Endothelial cell of umbilical vein (primary cell): Measurements from ENCODE around the gene SPG11. TPM values are rescaled to one million over a fixed set of nuclear protein-coding genes. Genes with fewer than 3 reads are reported as not detected.

Source experiments
- BruUV-seq: library from RNA; stranded (reverse); fragments of 400-500 nt; replicated peaks from 2 replicates; lab custom pipeline; 2021; lab: Mats Ljungman, UMichigan
- CTCF ChIA-PET: fragments of 300-600, 350-600 bp; sonication (Branson Sonifier 250); formaldehyde crosslinking; loops from one replicate; lab custom pipeline; 2021; ENCODE audit warnings: antibody characterized with exemption, inconsistent platforms; lab: Charles Lee
- POLR2A ChIA-PET: fragments of 300-600, 350-600 bp; sonication (Branson Sonifier 250); formaldehyde crosslinking; loops from one replicate; lab custom pipeline; 2021; ENCODE audit warnings: antibody characterized with exemption, inconsistent platforms; lab: Charles Lee
- DNase-seq: peaks from one replicate; pipeline ENCODE4 v3.0.0-alpha.2; 2011; ENCODE audit warnings: low read depth, low spot score
- FAIRE-seq: peaks from 2 replicates; lab custom pipeline; 2011; peaks lifted over from hg19 to GRCh38; lab: Jason Lieb, UNC
- H2AFZ ChIP-seq: 2 replicates; pipeline ENCODE4 v1.6.0; 2012; ENCODE audit warnings: low read depth, low read length, control low read depth, inconsistent platforms
- H3K27ac ChIP-seq: 2 replicates; pipeline ENCODE4 v1.5.1; 2011; ENCODE audit warnings: low read depth, mild to moderate bottlenecking, control low read depth, low read length, moderate library complexity; ENCODE audit not compliant: insufficient read depth
- H3K27me3 ChIP-seq, 2 experiments: 2 replicates each; pipeline versions ENCODE4 v1.6.0 to v1.6.1; 2011; ENCODE audit warnings: low read length in 2 of 2, mixed read lengths in 1 of 2; ENCODE audit not compliant: control insufficient read depth in 2 of 2, insufficient read depth in 2 of 2
- H3K36me3 ChIP-seq, 2 experiments: 2 replicates in 1 of 2; 3 replicates in 1 of 2; pipeline ENCODE4 v1.5.1; 2011; ENCODE audit warnings: low read length in 2 of 2, mild to moderate bottlenecking in 1 of 2, moderate library complexity in 1 of 2; ENCODE audit not compliant: control insufficient read depth in 2 of 2, insufficient read depth in 2 of 2; ENCODE audit errors: extremely low read depth in 1 of 2
- H3K4me1 ChIP-seq: 3 replicates; pipeline ENCODE4 v1.5.1; 2011; ENCODE audit warnings: mild to moderate bottlenecking, low read length; ENCODE audit not compliant: control insufficient read depth, insufficient read depth; ENCODE audit errors: extremely low read depth
- H3K4me2 ChIP-seq: 2 replicates; pipeline ENCODE4 v1.6.1; 2011; ENCODE audit warnings: low read length, control low read depth, mixed read lengths; ENCODE audit not compliant: insufficient read depth
- H3K4me3 ChIP-seq, 3 experiments: fragments of 200-600 bp in 1 of 3; sonication (generic), shearing (Covaris generic) in 1 of 3; replicated peaks in 1 of 3; 2 replicates each; pipeline ENCODE4 v1.5.1; 2011 to 2016; ENCODE audit warnings: control low read depth in 3 of 3, low read length in 3 of 3, mild to moderate bottlenecking in 2 of 3, inconsistent platforms in 1 of 3, low read depth in 1 of 3, moderate library complexity in 1 of 3; ENCODE audit not compliant: insufficient read depth in 1 of 3
- H3K79me2 ChIP-seq: 2 replicates; pipeline ENCODE4 v1.6.0; 2012; ENCODE audit warnings: low read length, inconsistent platforms; ENCODE audit not compliant: control insufficient read depth, insufficient read depth
- H3K9ac ChIP-seq: replicated peaks from 2 replicates; pipeline ENCODE3; 2011; ENCODE audit warnings: low read length, control low read depth; ENCODE audit not compliant: insufficient read depth; ENCODE audit errors: extremely low read depth
- H3K9me1 ChIP-seq: replicated peaks from 3 replicates; pipeline ENCODE4 v1.6.0; 2011; ENCODE audit warnings: mild to moderate bottlenecking, low read length; ENCODE audit not compliant: control insufficient read depth, insufficient read depth; ENCODE audit errors: extremely low read depth
- H3K9me3 ChIP-seq: replicated peaks from 2 replicates; pipeline ENCODE4 v1.5.1; 2012; ENCODE audit warnings: low read length, inconsistent platforms; ENCODE audit not compliant: control insufficient read depth, insufficient read depth
- H4K20me1 ChIP-seq: replicated peaks from 2 replicates; pipeline ENCODE3; 2011; ENCODE audit warnings: mild to moderate bottlenecking, low read length; ENCODE audit not compliant: control insufficient read depth, insufficient read depth; ENCODE audit errors: extremely low read depth
- EZH2 ChIP-seq: IDR thresholded peaks from 2 replicates; pipeline ENCODE4 v1.6.1; 2012; ENCODE audit warnings: borderline replicate concordance, low read depth, mild to moderate bottlenecking, moderate library complexity, low read length, inconsistent platforms; ENCODE audit not compliant: severe bottlenecking
- FOS ChIP-seq: IDR thresholded peaks from 2 replicates; pipeline ENCODE4 v1.6.1; 2011; ENCODE audit warnings: mild to moderate bottlenecking, low read length, moderate library complexity, borderline replicate concordance; ENCODE audit not compliant: insufficient read depth
- GATA2 ChIP-seq: IDR thresholded peaks from 2 replicates; pipeline ENCODE4 v1.7.0; 2011; ENCODE audit warnings: low read depth, mild to moderate bottlenecking, moderate library complexity, mixed read lengths, low read length; ENCODE audit not compliant: insufficient read length, insufficient read depth
- JUN ChIP-seq: IDR thresholded peaks from 2 replicates; pipeline ENCODE4 v1.6.1; 2011; ENCODE audit warnings: borderline replicate concordance, low read depth; ENCODE audit not compliant: insufficient read length, insufficient read depth
- MYC ChIP-seq: IDR thresholded peaks from one replicate; pipeline ENCODE4 v1.6.1; 2011; ENCODE audit warnings: mild to moderate bottlenecking, low read depth, low read length
- POLR2A ChIP-seq: IDR thresholded peaks from 2 replicates; pipeline ENCODE4 v1.6.1; 2012; ENCODE audit warnings: low read depth, mild to moderate bottlenecking, control low read depth, low read length
- POLR2AphosphoS5 ChIP-seq: IDR thresholded peaks from 2 replicates; pipeline ENCODE4 v1.6.1; 2012; ENCODE audit warnings: low read depth, mild to moderate bottlenecking, control low read depth, low read length, moderate library complexity; ENCODE audit not compliant: insufficient read depth
- dilution Hi-C: fragments of 300-500 bp; cut with MboI; formaldehyde crosslinking; loops from one replicate; pipeline ENCODE4 v1.15.0; 2019; ENCODE audit warnings: low sequenced_read_pairs; ENCODE audit not compliant: extremely low pct_ligation_motif_present
- intact Hi-C: fragments of 100-400 bp; cut with micrococcal nuclease; formaldehyde crosslinking; loops from one replicate; pipeline ENCODE4 v1.10.0; 2022
- polyA plus RNA-seq, 4 experiments: library from polyadenylated mRNA; depleted of rRNA in 3 of 4; stranded (reverse) in 3 of 4; unstranded in 1 of 4; fragments of >200 nt; gene quantifications; 2 replicates each; pipeline versions ENCODE4 v1.2.1 to v1.2.3, GENCODE V29; 2011 to 2012; ENCODE audit warnings: missing spikeins in 1 of 4
- total RNA-seq: library from RNA; stranded (reverse); gene quantifications from 2 replicates; pipeline ENCODE4 v1.2.3, GENCODE V29; 2021
- TF ChIP-seq, protein P1 (sequence below), 2 donors: IDR thresholded peaks; 1 replicate in 1 of 2; 2 replicates in 1 of 2; pipeline ENCODE4 v1.5.1; 2011; ENCODE audit warnings: low read length in 2 of 2, mild to moderate bottlenecking in 2 of 2, moderate library complexity in 2 of 2, control low read depth in 1 of 2, inconsistent platforms in 1 of 2, low read depth in 1 of 2; ENCODE audit not compliant: insufficient read depth in 1 of 2; ENCODE audit errors: extremely low read depth in 1 of 2
- TF ChIP-seq, protein P2 (sequence below): IDR thresholded peaks from 2 replicates; pipeline ENCODE4 v1.6.1; 2011; ENCODE audit not compliant: insufficient read depth, insufficient read length

Gene SPG11
- total and polyA plus RNA-seq, 2 donors (not counting 3 experiments of a cell fraction or from before 2014, with no cell fraction given): 30.7 to 53.5 TPM

DNA sequence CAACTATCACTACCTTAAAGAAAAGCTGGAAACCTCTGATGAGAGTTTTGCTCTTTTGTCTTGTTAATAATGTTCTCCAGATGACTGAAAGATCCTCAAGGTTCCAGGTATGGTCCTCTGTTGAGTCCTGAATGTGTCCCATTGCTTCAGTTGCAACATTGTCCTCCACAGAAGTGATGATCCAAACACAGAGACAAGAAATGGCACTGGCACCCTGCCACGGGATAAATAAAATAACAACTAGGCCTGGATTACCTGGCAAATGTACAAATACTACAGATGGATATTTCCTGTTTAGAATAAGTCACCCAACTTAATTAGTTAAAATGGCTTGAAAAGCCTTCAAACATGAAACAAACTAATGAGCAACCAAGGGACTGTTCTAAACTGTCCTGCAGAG, 68.2 kb downstream of the SPG11 start:
- POLR2A ChIA-PET: no interaction called here
- dilution Hi-C loops (loop anchor here (25.0 kb wide), 1 partner anchor 142 kb away; the partner anchor contains the start of gene TRIM69), intact Hi-C loops (no loop called here)
- Histone ChIP-seq H3K9me3 (no peaks in the 10 kb centered on the region), H3K79me2 (no peaks in the 10 kb centered on the region), H4K20me1 (no peaks in the 10 kb centered on the region), H3K36me3 (peaks cover 3 to 9% of the 10 kb centered on the region in 2 experiments), H3K4me2 (no peak overlapping the region), H2AFZ (no peak overlapping the region), H3K4me3 (no peak overlapping the region), H3K27me3 (no peaks in the 10 kb centered on the region), H3K9ac (no peak overlapping the region), H3K4me1 (peaks cover 23% of the 10 kb centered on the region), H3K9me1 (no peaks in the 10 kb centered on the region), H3K27ac (no peak overlapping the region)
- CTCF ChIA-PET: interaction anchor here (2.2 kb wide), 1 partner anchor 142 kb away, joined by 5 read pairs; no protein-coding TSS in a partner anchor
- DNase-seq: peak; percentile 18
- no peak for FAIRE-seq
- TF ChIP-seq POLR2AphosphoS5 (no peak), JUN (no peak), POLR2A (no peak), MYC (no peak), GATA2 (no peak), FOS (no peak), EZH2 (no peak)
- TF ChIP-seq, protein P1, sequence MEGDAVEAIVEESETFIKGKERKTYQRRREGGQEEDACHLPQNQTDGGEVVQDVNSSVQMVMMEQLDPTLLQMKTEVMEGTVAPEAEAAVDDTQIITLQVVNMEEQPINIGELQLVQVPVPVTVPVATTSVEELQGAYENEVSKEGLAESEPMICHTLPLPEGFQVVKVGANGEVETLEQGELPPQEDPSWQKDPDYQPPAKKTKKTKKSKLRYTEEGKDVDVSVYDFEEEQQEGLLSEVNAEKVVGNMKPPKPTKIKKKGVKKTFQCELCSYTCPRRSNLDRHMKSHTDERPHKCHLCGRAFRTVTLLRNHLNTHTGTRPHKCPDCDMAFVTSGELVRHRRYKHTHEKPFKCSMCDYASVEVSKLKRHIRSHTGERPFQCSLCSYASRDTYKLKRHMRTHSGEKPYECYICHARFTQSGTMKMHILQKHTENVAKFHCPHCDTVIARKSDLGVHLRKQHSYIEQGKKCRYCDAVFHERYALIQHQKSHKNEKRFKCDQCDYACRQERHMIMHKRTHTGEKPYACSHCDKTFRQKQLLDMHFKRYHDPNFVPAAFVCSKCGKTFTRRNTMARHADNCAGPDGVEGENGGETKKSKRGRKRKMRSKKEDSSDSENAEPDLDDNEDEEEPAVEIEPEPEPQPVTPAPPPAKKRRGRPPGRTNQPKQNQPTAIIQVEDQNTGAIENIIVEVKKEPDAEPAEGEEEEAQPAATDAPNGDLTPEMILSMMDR (IDR thresholded peaks at IDR 0.05; ENCODE audit: extremely low read depth in 1 of 2, insufficient read depth in 1 of 2, low read depth in 1 of 2, low read length in 2 of 2): no peak
- TF ChIP-seq, protein P2, sequence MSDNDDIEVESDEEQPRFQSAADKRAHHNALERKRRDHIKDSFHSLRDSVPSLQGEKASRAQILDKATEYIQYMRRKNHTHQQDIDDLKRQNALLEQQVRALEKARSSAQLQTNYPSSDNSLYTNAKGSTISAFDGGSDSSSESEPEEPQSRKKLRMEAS: no peak
- BruUV-seq: no TSS peak
